ENCODE measurements around the gene CHAF1B. TPM values are rescaled to one million over a fixed set of nuclear protein-coding genes. Genes with fewer than 3 reads are reported as not detected.

The CHAF1B gene
- total RNA-seq, 1 donor from 2014 or later: 0.67 TPM

DNA sequence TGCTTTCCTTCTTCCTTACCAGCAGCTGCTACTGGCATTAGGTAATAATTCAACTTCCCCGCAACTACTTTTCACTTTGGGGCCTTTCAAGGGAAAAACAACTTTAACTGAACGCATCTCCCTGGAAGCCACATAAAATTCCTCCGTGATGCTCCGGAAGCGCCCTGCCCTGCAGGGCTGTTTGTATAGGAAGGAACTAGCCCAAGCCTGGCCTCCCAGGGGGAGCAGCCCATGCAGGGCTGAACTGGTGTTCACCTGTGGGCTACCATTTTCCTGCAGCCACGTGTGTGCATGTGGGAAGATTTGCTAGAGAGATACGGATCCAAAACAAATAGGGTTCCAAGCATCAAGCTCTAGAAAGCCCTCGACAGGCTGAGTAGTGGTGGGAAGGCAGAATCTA is 80.3 kb downstream of the CHAF1B start:
- H3K4me1 ChIP-seq: no peaks in the 10 kb centered on the region
- no peaks in the 10 kb centered on the region for H3K9me3 ChIP-seq
- DNase-seq (no peak), ATAC-seq (no peak)
- TF ChIP-seq, protein P1, sequence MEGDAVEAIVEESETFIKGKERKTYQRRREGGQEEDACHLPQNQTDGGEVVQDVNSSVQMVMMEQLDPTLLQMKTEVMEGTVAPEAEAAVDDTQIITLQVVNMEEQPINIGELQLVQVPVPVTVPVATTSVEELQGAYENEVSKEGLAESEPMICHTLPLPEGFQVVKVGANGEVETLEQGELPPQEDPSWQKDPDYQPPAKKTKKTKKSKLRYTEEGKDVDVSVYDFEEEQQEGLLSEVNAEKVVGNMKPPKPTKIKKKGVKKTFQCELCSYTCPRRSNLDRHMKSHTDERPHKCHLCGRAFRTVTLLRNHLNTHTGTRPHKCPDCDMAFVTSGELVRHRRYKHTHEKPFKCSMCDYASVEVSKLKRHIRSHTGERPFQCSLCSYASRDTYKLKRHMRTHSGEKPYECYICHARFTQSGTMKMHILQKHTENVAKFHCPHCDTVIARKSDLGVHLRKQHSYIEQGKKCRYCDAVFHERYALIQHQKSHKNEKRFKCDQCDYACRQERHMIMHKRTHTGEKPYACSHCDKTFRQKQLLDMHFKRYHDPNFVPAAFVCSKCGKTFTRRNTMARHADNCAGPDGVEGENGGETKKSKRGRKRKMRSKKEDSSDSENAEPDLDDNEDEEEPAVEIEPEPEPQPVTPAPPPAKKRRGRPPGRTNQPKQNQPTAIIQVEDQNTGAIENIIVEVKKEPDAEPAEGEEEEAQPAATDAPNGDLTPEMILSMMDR (IDR thresholded peaks at IDR 0.05): no peak
- H3K27ac ChIP-seq: no peak overlapping the region
- intact Hi-C loops (cut with DNase I): no loop called here
- H3K4me3 ChIP-seq: no peak overlapping the region
- H3K36me3 ChIP-seq: no peaks in the 10 kb centered on the region
- no peaks in the 10 kb centered on the region for H3K27me3 ChIP-seq

DNA sequence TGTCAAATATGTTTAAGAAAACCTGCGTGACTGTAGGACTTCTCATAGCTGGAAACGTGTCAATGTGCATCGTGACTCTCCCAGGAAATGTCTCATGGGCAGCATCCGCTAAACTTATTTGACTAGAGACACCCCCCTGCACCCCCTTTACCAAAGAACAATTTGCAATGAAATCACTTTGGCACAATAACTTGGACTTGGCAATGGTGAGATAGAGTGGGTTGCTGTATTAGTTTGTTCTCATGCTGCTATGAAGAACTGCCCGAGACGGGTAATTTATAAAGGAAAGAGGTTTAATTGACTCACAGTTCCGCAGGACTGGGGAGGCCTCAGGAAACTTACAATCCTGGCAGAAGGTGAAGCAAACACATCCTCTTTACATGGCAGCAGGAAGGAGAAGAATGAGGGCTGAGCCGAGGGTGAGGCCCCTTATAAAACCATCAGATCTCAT is 80.9 kb downstream of the CHAF1B start:
- Histone ChIP-seq H3K36me3 (no peaks in the 10 kb centered on the region), H3K9me3 (no peaks in the 10 kb centered on the region), H3K27ac (no peak overlapping the region), H3K4me1 (no peaks in the 10 kb centered on the region), H3K4me3 (no peak overlapping the region), H3K27me3 (no peaks in the 10 kb centered on the region)
- DNase-seq (no peak), ATAC-seq (no peak)
- TF ChIP-seq, protein P1 (IDR thresholded peaks at IDR 0.05): no peak
- intact Hi-C loops (cut with DNase I): no loop called here

Other genes starting within 250 kb of the CHAF1B start
- gene DOP1B, start 228.6 kb upstream of the CHAF1B start, total RNA-seq: 19.0 TPM
- 32.3 TPM for gene MORC3, start 65.2 kb upstream of the CHAF1B start, total RNA-seq
- gene CLDN14, start 94.7 kb downstream of the CHAF1B start, total RNA-seq: not detected

All from upper lobe of right lung (tissue), 1 donor.